Neutrophil (primary cell): ENCODE data around the gene PAWR.

Source experiments
- H3K27ac ChIP-seq: fragments of 200-600 bp; sonication (generic); 2 replicates; pipeline ENCODE4 v1.5.1; 2016; ENCODE audit warnings: mild to moderate bottlenecking, moderate library complexity
- H3K27me3 ChIP-seq: fragments of 200-600 bp; sonication (generic); 2 replicates; pipeline ENCODE4 v1.6.0; 2016; ENCODE audit warnings: mild to moderate bottlenecking
- H3K36me3 ChIP-seq: fragments of 200-600 bp; sonication (generic); 2 replicates; pipeline ENCODE4 v1.5.1; 2017
- H3K4me1 ChIP-seq, 2 experiments: fragments of 200-600 bp in 1 of 2; sonication (generic) in 1 of 2; 1 replicate in 1 of 2; 2 replicates in 1 of 2; pipeline versions ENCODE4 v1.5.1 to v1.6.1; 2013 to 2016; ENCODE audit warnings: low read depth in 1 of 2, low read length in 1 of 2, mild to moderate bottlenecking in 1 of 2, moderate library complexity in 1 of 2; ENCODE audit not compliant: control insufficient read depth in 1 of 2, insufficient read depth in 1 of 2
- H3K4me3 ChIP-seq, 2 experiments: fragments of 200-600 bp in 1 of 2; sonication (generic) in 1 of 2; 1 replicate in 1 of 2; 2 replicates in 1 of 2; pipeline ENCODE4 v1.5.1; 2013 to 2016; ENCODE audit warnings: low read depth in 1 of 2, low read length in 1 of 2, mild to moderate bottlenecking in 1 of 2, moderate library complexity in 1 of 2
- H3K9me3 ChIP-seq: fragments of 200-600 bp; sonication (generic); 2 replicates; pipeline ENCODE4 v1.5.1; 2016
- TF ChIP-seq, protein P1 (sequence below): fragments of 200-600 bp; sonication (generic); IDR thresholded peaks from 2 replicates; pipeline ENCODE4 v1.5.1; 2016; ENCODE audit warnings: antibody characterized with exemption

PAWR gene

DNA sequence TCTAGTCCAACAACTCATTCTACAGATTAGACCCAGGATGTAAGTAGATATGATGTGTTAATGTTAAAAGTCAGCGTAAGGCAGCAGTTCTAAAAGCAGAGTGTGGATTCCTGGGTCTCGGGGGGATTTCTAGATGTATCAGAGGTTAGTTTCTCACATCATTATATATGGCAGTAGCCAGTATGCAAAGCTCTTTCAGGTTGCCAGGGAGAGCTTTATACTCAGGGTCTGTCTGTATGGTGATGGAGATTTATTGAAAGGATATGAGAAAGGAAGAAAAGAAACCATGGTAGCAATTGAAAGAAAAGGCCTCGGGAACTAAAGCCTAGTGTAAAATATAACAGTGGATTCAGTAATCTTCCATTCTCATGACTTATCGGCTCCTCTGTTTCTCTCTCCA lies 26.2 kb upstream of the PAWR start:
- H3K27me3 ChIP-seq, result no peaks in the 10 kb centered on the region
- no peaks in the 10 kb centered on the region for H3K4me1 ChIP-seq
- TF ChIP-seq, protein P1, sequence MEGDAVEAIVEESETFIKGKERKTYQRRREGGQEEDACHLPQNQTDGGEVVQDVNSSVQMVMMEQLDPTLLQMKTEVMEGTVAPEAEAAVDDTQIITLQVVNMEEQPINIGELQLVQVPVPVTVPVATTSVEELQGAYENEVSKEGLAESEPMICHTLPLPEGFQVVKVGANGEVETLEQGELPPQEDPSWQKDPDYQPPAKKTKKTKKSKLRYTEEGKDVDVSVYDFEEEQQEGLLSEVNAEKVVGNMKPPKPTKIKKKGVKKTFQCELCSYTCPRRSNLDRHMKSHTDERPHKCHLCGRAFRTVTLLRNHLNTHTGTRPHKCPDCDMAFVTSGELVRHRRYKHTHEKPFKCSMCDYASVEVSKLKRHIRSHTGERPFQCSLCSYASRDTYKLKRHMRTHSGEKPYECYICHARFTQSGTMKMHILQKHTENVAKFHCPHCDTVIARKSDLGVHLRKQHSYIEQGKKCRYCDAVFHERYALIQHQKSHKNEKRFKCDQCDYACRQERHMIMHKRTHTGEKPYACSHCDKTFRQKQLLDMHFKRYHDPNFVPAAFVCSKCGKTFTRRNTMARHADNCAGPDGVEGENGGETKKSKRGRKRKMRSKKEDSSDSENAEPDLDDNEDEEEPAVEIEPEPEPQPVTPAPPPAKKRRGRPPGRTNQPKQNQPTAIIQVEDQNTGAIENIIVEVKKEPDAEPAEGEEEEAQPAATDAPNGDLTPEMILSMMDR, result no peak
- no peaks in the 10 kb centered on the region for H3K9me3 ChIP-seq
- H3K27ac ChIP-seq, result no peak overlapping the region
- H3K4me3 ChIP-seq, result no peak overlapping the region
- no peaks in the 10 kb centered on the region for H3K36me3 ChIP-seq

- TF ChIP-seq, protein P1, result no peak
- Histone ChIP-seq H3K27me3 (peaks cover 15% of the 10 kb centered on the region), H3K9me3 (no peaks in the 10 kb centered on the region), H3K36me3 (no peaks in the 10 kb centered on the region), H3K4me3 (no peak overlapping the region), H3K27ac (no peak overlapping the region), H3K4me1 (no peaks in the 10 kb centered on the region)
Measured at GRCh38 chr12:79715308-79715707, 24.5 kb upstream of the PAWR start.

- H3K9me3 ChIP-seq, result no peaks in the 10 kb centered on the region
- no peak overlapping the region for H3K27ac ChIP-seq
- no peaks in the 10 kb centered on the region for H3K4me1 ChIP-seq
- no peaks in the 10 kb centered on the region for H3K36me3 ChIP-seq
- H3K4me3 ChIP-seq, result no peak overlapping the region
- TF ChIP-seq, protein P1, result no peak
- peaks cover 15% of the 10 kb centered on the region for H3K27me3 ChIP-seq
Measured at GRCh38 chr12:79710707-79711483, 20.1 kb upstream of the PAWR start.

DNA sequence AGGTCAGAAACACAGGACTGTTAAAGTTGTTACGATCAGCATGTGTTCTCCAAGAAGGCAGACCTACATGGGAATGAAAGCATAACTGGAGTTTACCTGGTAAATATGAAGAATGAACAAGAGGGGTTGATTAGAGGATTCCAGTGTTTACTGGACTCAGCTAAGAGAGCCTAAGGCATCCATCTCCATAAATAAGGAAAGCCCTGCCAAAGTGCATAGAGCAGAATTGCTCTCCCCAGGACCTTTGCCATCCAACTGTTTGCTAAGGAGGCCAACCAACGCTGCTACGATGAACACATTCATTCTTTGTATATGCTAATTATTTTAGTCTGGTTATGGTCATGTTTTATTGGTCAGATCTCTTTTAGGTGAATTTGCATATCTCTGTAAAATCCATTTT lies 17.1 kb upstream of the PAWR start:
- Histone ChIP-seq H3K4me3 (no peak overlapping the region), H3K4me1 (no peaks in the 10 kb centered on the region), H3K9me3 (no peaks in the 10 kb centered on the region), H3K27ac (no peak overlapping the region), H3K36me3 (no peaks in the 10 kb centered on the region), H3K27me3 (peaks cover 15% of the 10 kb centered on the region)
- TF ChIP-seq, protein P1, result no peak

- no peaks in the 10 kb centered on the region for H3K9me3 ChIP-seq
- peaks cover 14% of the 10 kb centered on the region for H3K27me3 ChIP-seq
- no peaks in the 10 kb centered on the region for H3K36me3 ChIP-seq
- H3K27ac ChIP-seq, result no peak overlapping the region
- H3K4me3 ChIP-seq, result no peak overlapping the region
- TF ChIP-seq, protein P1, result no peak
- no peaks in the 10 kb centered on the region for H3K4me1 ChIP-seq
Measured at GRCh38 chr12:79706676-79707075, 15.9 kb upstream of the PAWR start.
